ENCODE data around the gene ABCC11.

ABCC11 gene

GRCh38 chr16:48276102-48276501 is 28.8 kb upstream of the ABCC11 start:
- no peak for DNase-seq
- Histone ChIP-seq H3K9me3 (no peaks in the 10 kb centered on the region), H3K36me3 (peaks cover 15% of the 10 kb centered on the region), H3K4me3 (ENCODE audit: low read depth, low read length) (no peak overlapping the region), H3K4me1 (no peaks in the 10 kb centered on the region), H3K27me3 (no peaks in the 10 kb centered on the region)
- no peak for TF ChIP-seq CTCF (IDR thresholded peaks at IDR 0.05; ENCODE audit: low read depth, low read length)

GRCh38 chr16:48274476-48274875 is 27.1 kb upstream of the ABCC11 start:
- Histone ChIP-seq H3K36me3 (peaks cover 27% of the 10 kb centered on the region), H3K27me3 (no peaks in the 10 kb centered on the region), H3K4me3 (ENCODE audit: low read depth, low read length) (no peak overlapping the region), H3K4me1 (no peaks in the 10 kb centered on the region), H3K9me3 (no peaks in the 10 kb centered on the region)
- TF ChIP-seq CTCF (IDR thresholded peaks at IDR 0.05; ENCODE audit: low read depth, low read length): no peak
- no peak for DNase-seq

GRCh38 chr16:48272837-48273421 is 25.6 kb upstream of the ABCC11 start:
- no peak overlapping the region for H3K4me3 ChIP-seq (ENCODE audit: low read depth, low read length)
- H3K27me3 ChIP-seq: no peaks in the 10 kb centered on the region
- H3K4me1 ChIP-seq: no peaks in the 10 kb centered on the region
- DNase-seq: no peak
- no peak for TF ChIP-seq CTCF (IDR thresholded peaks at IDR 0.05; ENCODE audit: low read depth, low read length)
- H3K9me3 ChIP-seq: no peaks in the 10 kb centered on the region; the same call in 1 of the 2 replicates
- H3K36me3 ChIP-seq: peaks cover 27% of the 10 kb centered on the region

GRCh38 chr16:48271728-48272127 is 24.4 kb upstream of the ABCC11 start:
- peaks cover 27% of the 10 kb centered on the region for H3K36me3 ChIP-seq
- H3K9me3 ChIP-seq: no peaks in the 10 kb centered on the region; the same call in 1 of the 2 replicates
- no peaks in the 10 kb centered on the region for H3K27me3 ChIP-seq
- H3K4me3 ChIP-seq (ENCODE audit: low read depth, low read length): no peak overlapping the region
- TF ChIP-seq CTCF (IDR thresholded peaks at IDR 0.05; ENCODE audit: low read depth, low read length): no peak
- H3K4me1 ChIP-seq: no peaks in the 10 kb centered on the region
- DNase-seq: no peak

GRCh38 chr16:48269011-48269410 is 21.7 kb upstream of the ABCC11 start:
- no peak for TF ChIP-seq CTCF (IDR thresholded peaks at IDR 0.05; ENCODE audit: low read depth, low read length)
- H3K4me3 ChIP-seq (ENCODE audit: low read depth, low read length): no peak overlapping the region
- DNase-seq: no peak
- no peaks in the 10 kb centered on the region; the same call in 1 of the 2 replicates for H3K9me3 ChIP-seq
- H3K36me3 ChIP-seq: peaks cover 30% of the 10 kb centered on the region
- H3K27me3 ChIP-seq: no peaks in the 10 kb centered on the region
- H3K4me1 ChIP-seq: no peaks in the 10 kb centered on the region

- Histone ChIP-seq H3K36me3 (peaks cover 34% of the 10 kb centered on the region), H3K27me3 (no peaks in the 10 kb centered on the region), H3K9me3 (no peaks in the 10 kb centered on the region), H3K4me1 (peaks cover 6% of the 10 kb centered on the region), H3K4me3 (ENCODE audit: low read depth, low read length) (no peak overlapping the region)
- no peak for DNase-seq
- TF ChIP-seq CTCF (IDR thresholded peaks at IDR 0.05; ENCODE audit: low read depth, low read length): no peak
Observed at GRCh38 chr16:48262631-48263030, 15.3 kb upstream of the ABCC11 start.

Data from BE2C (cell line).